Activated T-cell treated with anti-CD3 and anti-CD28 coated beads for 24 hours (primary cell): Measurements from ENCODE around the gene GRM4.
A peak's percentile ranks its signal among the peaks of the same experiment; 100 is the strongest.
"Not testable (repeated sequence)": the region's sequence is repeated elsewhere in the genome, so short reads cannot be mapped to it uniquely, and the experiment has no call there.

Experiments used
- DNase-seq: peaks from one replicate; pipeline ENCODE4 v3.0.0-alpha.2; 2020; ENCODE audit warnings: low read depth

Gene GRM4

DNA sequence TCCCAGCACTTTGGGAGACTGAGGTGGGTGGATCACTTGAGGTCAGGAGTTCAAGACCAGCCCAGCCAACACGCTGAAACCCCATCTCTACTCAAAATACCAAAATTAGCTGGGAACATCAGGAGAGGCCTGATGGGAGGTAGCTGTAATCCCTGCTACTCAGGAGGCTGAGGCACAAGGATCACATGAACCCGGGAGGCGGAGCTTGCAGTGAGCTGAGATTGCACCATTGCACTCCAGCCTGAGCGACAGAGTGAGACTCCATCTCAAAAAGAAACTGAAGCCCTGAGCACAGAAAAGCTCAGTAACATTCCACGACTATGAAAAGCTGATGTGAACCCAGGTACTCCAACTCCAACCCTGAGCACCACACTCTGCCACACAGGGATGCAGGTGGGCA, 103.9 kb downstream of the GRM4 start:
- not testable (repeated sequence) for DNase-seq

GRCh38 chr6:34041385-34041784, 104.5 kb downstream of the GRM4 start:
- DNase-seq = no peak

- no peak for DNase-seq
These were observed 105.9 kb downstream of the GRM4 start for GRCh38 chr6:34039943-34040342.

GRCh38 chr6:34037151-34037550, 108.7 kb downstream of the GRM4 start:
- DNase-seq = no peak

DNA sequence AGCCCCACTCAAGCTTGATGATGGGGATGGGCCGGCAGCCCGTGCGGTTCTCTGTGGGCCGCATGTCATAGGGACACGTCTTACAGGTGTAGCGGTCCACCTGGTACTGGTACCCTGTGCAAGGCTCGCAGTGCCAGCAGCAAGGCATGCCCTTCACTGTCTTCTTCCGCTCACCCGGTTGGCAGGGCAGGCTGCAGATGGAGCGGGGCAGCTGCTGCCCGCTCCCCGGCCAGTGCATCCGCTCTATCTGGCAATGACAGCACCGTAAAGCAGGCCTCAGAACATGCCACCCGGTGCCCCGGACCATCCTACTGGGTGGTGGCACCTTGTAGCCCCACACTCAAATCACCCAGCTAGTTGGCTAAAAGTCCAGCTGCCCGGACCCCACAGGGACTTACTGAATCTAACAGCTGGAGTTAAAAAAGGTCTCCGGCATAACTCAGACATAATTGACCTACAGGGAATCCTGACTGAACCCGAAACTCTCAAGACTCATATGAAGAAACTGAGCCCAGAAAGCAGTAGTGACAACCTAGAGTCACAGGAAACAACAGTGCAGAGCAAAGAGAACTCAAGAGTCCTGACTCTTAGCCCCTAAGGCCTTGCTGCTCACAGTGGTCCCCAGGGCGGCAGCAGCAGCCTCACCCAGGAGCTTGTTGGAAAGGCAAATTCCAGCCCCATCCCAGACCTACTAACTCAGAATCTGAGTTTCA, 109.4 kb downstream of the GRM4 start:
- no peak for DNase-seq

DNA sequence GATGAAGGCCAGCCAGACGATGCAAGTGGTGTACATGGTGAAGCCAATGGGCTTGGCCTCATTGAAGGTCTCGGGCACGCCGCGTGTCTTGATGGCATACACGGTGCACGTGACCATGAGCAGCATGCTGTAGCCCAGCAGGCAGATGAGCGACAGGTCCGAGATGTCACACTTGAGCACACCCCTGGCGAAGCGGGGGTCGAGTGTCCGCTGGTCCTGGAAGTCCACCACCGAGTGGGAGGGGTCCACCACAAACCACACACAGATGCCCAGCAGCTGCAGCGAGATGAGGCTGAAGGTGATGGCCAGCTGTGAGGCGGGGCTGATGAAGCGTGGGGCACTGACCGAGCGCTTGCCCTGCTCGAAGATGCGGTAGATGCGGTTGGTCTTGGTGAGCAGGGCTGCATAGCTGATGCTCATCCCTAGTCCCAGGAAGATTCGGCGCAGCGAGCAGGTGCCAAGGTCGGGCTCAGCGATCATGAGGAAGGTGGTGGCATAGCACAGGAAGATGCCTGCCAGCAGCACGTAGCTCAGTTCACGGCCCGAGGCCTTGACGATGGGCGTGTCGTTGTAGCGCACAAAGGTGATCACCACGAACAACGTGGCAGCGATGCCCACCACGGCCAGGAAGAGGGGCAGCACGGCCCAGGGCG, 110.1 kb downstream of the GRM4 start:
- no peak for DNase-seq

- DNase-seq = no peak
These were observed 110.7 kb downstream of the GRM4 start for GRCh38 chr6:34035161-34035560.

- DNase-seq = no peak
These were observed 113.0 kb downstream of the GRM4 start for GRCh38 chr6:34032856-34033255.

GRCh38 chr6:34031625-34032383, 114.1 kb downstream of the GRM4 start:
- no peak for DNase-seq

GRCh38 chr6:34030831-34031624, 114.9 kb downstream of the GRM4 start:
- no peak for DNase-seq

DNA sequence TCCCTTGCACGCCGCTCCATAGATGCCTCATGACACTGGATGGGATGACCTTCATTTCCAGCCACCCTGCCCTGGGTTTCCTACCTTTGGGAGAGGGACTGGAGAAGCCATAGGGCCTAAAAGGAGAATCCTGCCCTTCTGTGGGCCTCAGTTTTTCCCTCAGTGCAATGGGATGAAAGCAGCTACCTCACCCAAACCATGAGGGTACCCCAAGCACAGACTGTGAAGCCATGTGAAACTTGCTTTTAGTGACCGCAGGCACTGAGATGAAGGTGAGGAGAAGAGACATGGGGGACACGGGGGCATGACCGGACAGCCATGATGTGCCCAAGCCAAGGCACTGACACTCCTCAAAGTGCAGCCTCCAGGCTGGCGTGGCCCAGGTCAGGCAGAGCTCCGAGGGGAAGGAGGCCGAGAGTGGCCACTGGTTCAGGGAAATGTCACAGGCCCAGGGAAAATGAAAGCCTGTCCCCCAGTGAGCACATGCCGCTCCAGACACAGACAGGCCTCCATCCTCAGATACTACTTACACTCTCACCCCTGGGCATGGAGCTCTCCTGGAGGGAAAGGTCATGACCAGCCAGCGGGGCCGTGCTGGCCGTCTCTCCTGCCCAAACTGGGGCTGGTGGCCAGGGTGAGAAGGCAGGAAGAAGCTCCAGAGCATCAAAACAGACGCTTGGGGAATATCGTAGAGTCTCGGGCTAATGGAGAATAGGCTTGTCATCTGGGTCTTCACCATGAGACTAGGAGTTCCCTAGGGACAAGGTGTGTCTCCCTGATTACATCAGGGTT, 116.2 kb downstream of the GRM4 start:
- DNase-seq = no peak

DNA sequence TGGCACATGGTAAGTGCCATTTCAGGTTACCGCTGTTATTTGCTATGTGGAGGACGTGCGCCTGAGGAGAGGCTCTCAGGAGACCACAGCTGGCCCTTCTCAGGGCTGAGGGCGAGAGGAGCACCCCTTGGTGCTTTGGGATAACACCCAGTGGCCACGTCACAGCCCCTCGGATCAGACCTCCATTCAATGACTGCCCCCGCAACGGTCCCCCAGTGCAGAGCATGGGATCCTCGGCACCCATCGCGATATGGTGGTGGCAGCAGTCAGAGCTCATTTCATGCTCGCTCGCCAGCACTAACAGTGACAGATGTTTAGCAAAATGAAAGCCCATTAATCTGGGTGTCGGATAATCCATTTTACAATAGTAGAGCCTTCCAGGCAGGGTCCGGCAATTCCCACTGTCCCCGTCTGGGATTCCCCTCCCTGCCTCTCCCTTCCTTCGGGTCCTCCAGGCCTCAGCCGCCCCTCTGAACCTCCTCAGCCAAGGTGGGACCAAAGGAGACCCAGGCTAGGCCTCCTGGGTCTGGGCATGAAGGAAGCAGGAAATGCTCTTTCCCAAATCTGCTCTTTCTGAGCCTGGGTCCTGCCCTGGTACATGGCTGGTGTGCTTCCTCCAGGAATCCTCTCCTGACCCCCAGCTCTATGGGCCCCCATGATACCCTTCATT, 117.1 kb downstream of the GRM4 start:
- DNase-seq = no peak

GRCh38 chr6:34027939-34028441, 117.9 kb downstream of the GRM4 start:
- DNase-seq = no peak

DNA sequence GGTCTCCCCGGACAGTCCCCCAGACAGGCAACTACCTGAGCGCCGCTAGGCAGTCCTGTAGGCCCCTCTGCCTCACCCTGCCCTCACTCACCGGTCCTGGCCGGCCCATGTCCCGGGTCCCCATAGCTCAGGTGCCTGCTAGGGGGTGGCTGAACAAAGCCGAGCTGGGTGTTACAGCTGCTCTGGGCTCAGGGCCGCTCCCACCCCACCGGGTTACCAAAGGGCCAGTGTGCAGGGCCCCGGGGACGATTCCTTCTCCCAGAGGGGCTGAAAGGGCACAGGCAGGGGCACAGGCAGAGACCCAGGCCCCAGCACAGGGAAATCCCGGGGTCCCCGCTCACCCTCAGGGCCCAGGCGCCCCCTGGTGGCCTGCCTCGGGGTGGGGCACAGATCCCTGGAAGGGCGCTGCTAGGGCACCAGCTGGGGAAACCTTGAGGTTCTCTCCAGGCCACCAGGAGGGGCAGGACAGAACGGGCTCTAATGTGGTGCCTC, 118.4 kb downstream of the GRM4 start:
- peak; percentile 47 for DNase-seq

GRCh38 chr6:34025861-34026260, 120.0 kb downstream of the GRM4 start:
- DNase-seq = no peak

DNA sequence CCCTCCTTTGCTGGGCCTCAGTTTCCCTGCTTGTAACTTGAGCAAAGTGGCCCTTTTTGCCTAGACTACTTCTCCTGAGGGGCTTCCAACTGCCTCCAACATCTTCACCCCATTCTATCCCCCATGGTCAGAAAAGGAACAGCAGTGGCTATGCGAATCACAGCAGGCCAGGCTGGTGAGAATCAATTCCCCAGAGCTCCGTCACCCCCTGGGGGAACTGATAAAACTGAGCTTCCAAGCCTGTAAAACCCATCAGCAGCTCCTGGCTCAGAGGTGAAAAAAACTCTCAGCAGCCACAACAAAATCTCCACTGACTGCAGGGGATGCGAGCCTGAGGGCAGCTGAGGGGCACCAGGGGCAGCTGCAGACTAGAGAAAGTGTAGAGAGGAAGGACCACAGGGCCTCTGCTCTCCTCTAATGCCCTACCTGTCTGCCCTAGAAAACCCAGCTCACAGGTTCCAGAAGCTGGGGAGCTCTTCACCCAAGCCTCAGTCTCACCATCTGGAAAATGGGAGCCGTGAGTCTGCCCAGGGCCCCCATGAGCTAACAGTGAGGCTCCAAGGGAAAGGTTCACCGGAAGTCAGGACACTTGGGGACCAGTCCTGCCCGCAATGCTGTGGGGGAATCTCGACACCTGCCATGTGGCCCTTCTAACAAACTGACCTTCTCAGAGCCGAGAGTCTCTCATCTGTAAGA, 120.6 kb downstream of the GRM4 start:
- no peak for DNase-seq

- no peak for DNase-seq
These were observed 123.0 kb downstream of the GRM4 start for GRCh38 chr6:34022873-34023255.

- DNase-seq = no peak
These were observed 123.5 kb downstream of the GRM4 start for GRCh38 chr6:34022250-34022872.

DNA sequence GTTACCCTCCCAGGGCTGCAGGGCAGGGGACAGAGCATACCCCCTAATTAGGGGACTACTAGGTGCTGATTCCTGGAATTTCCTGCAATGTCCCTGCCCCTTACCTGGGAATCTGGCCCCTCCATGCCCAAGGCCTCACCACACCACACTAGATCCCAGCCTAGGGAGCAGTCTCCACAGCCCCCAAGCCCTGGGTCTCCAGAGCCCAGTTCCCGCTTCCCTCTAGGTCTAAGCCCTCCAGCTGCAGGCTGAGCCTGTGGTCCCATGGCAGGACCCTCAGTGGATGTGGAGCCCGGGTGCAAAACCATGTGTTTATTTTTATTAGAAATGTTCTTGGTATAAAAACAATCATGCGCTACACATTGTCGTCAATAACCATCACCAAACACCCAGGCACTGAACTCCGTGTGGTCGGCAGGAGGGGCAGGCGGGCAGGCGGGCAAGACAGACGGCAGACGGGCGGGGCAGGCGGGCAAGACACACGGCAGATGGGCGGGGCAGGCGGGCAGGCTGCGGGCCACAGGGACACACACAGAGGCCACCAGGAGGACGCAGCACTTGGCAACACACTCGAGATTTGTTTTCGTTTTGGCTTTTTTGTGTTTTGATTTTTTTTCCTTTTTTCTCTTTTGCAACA, 124.2 kb downstream of the GRM4 start:
- no peak for DNase-seq
